Upper lobe of left lung (tissue), 4 donors: ENCODE results near the gene FMO2.

Experiments used
- CTCF ChIP-seq, 6 experiments: fragments of 450-650 bp in 4 of 6; fragments of 200-600 bp in 2 of 6; sonication (generic) in 2 of 6; IDR thresholded peaks; one replicate each; pipeline ENCODE4 v1.5.1; 2016 to 2019; ENCODE audit warnings: antibody characterized with exemption in 6 of 6
- EP300 ChIP-seq, 4 donors: sonication (generic); formaldehyde crosslinking; IDR thresholded peaks; one replicate each; pipeline ENCODE4 v1.5.1; 2017; ENCODE audit warnings: antibody characterized with exemption in 4 of 4, control low read depth in 2 of 4
- POLR2A ChIP-seq, 4 donors: fragments of 450-650 bp; IDR thresholded peaks; one replicate each; pipeline ENCODE4 v1.5.1; 2016 to 2017; ENCODE audit warnings: antibody characterized with exemption in 4 of 4, mild to moderate bottlenecking in 2 of 4
- POLR2AphosphoS5 ChIP-seq, 2 donors: sonication (generic); formaldehyde crosslinking; IDR thresholded peaks; one replicate each; pipeline ENCODE4 v1.5.1; 2017; ENCODE audit warnings: antibody characterized with exemption in 2 of 2

DNA sequence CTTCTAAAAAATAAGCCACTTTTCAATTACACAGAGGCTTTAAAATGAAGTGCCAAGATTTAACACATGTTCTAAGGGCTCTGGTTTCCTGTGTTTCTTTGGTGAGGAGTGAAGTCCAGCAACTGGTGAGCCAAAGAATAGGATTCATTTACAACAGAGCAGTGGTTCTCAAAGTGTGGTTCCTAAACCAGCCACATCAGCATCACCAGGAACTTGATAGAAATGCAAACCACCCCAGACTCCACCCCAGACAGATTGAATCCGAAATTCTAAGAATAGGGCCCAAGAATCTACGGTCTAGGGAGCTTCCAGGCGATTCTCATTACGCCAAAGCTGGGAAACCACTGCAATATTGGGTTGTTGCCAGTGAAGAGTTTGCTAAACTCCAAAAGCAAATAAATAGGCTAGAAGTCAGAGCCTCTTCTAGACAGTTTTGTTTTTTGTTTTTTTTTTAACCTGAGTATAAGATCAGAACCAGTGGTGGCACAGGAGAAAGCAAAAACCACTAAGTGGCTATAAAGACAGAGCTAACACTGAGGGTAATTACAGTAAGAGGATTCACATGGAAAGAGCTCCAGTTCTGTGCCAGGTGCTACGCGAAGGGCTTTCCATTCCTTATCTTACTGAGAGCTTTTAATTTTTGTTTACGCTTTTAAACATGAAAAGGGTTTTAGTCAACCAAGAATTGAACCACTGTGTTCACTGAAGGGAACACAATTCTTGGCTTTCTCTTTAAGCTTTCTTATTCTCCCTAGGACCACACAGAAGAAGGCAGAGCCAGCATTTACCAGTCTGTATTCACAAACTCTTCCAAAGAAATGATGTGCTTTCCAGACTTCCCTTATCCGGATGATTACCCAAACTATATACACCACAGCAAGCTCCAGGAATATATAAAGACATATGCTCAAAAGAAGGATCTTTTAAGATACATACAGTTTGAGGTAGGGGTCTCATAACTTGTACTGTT, 42.4 kb upstream of the FMO2 start:
- peak in 1 of 6 experiments; percentile 18 for TF ChIP-seq CTCF (IDR thresholded peaks at IDR 0.05)
- no peak for TF ChIP-seq POLR2A (IDR thresholded peaks at IDR 0.05)
- TF ChIP-seq EP300 (IDR thresholded peaks at IDR 0.05) = no peak
- peak in 1 of 2 donors; percentile 3 for TF ChIP-seq POLR2AphosphoS5 (IDR thresholded peaks at IDR 0.05)
